DOHH2 (cell line): ENCODE results near the gene CLEC1B.
"Not testable (repeated sequence)": the region's sequence is repeated elsewhere in the genome, so short reads cannot be mapped to it uniquely, and the experiment has no call there.

ENCODE experiments used
- H3F3A ChIP-seq: fragments of 200-600 bp; sonication (generic), shearing (Covaris generic); 2 replicates; pipeline ENCODE4 v1.6.0; 2016; ENCODE audit warnings: antibody characterized with exemption, mild to moderate bottlenecking; ENCODE audit not compliant: control insufficient read depth, insufficient read depth
- H3K27ac ChIP-seq: fragments of 200-600 bp; sonication (generic); 2 replicates; pipeline ENCODE4 v1.5.1; 2014; ENCODE audit warnings: low read depth, mild to moderate bottlenecking, low read length, moderate library complexity
- H3K27me3 ChIP-seq: fragments of 200-600 bp; sonication (generic); 2 replicates; pipeline ENCODE4 v1.6.1; 2014; ENCODE audit warnings: mild to moderate bottlenecking, low read length, mixed read lengths; ENCODE audit not compliant: control insufficient read depth
- H3K36me3 ChIP-seq: fragments of 200-600 bp; sonication (generic); 2 replicates; pipeline ENCODE4 v1.6.1; 2014; ENCODE audit warnings: mild to moderate bottlenecking, low read length, moderate library complexity, mixed read lengths; ENCODE audit not compliant: control insufficient read depth
- H3K4me1 ChIP-seq: fragments of 200-600 bp; sonication (generic); 2 replicates; pipeline ENCODE4 v1.6.1; 2014; ENCODE audit warnings: mild to moderate bottlenecking, low read length, mixed read lengths; ENCODE audit not compliant: control insufficient read depth
- H3K4me2 ChIP-seq: fragments of 200-600 bp; sonication (generic); 2 replicates; pipeline ENCODE4 v1.6.0; 2014; ENCODE audit warnings: mild to moderate bottlenecking, low read length, moderate library complexity
- H3K4me3 ChIP-seq: fragments of 200-600 bp; sonication (generic); 2 replicates; pipeline ENCODE4 v1.5.1; 2014; ENCODE audit warnings: mild to moderate bottlenecking, low read length, mixed read lengths
- H3K79me2 ChIP-seq: fragments of 200-600 bp; sonication (generic); 2 replicates; pipeline ENCODE4 v1.6.1; 2014; ENCODE audit warnings: mild to moderate bottlenecking, low read length, mixed read lengths; ENCODE audit not compliant: control insufficient read depth
- H3K9me2 ChIP-seq: fragments of 200-600 bp; sonication (generic); replicated peaks from 2 replicates; pipeline ENCODE4 v1.6.1; 2014; ENCODE audit warnings: mild to moderate bottlenecking, low read length, mixed read lengths; ENCODE audit not compliant: control insufficient read depth
- H3K9me3 ChIP-seq: fragments of 200-600 bp; sonication (generic); 2 replicates; pipeline ENCODE4 v1.6.1; 2014; ENCODE audit warnings: antibody characterized with exemption, low read length, mixed read lengths; ENCODE audit not compliant: control insufficient read depth, insufficient read depth
- H4K20me1 ChIP-seq: fragments of 200-600 bp; sonication (generic); 2 replicates; pipeline ENCODE4 v1.6.0; 2014; ENCODE audit warnings: low read depth, mild to moderate bottlenecking, antibody characterized with exemption, low read length, moderate library complexity; ENCODE audit not compliant: control insufficient read depth, insufficient read depth
- EZH2phosphoT487 ChIP-seq: fragments of 200-600 bp; sonication (generic); IDR thresholded peaks from 2 replicates; pipeline ENCODE4 v1.6.1; 2017; ENCODE audit warnings: borderline replicate concordance, mild to moderate bottlenecking, antibody characterized with exemption, low read length, moderate library complexity, mixed read lengths
- TF ChIP-seq, protein P1 (sequence below): fragments of 200-600 bp; sonication (generic); IDR thresholded peaks from one replicate; pipeline ENCODE4 v1.5.1; 2014; ENCODE audit warnings: antibody characterized with exemption, mild to moderate bottlenecking, low read depth, low read length; ENCODE audit not compliant: poor library complexity, severe bottlenecking

The CLEC1B gene

DNA sequence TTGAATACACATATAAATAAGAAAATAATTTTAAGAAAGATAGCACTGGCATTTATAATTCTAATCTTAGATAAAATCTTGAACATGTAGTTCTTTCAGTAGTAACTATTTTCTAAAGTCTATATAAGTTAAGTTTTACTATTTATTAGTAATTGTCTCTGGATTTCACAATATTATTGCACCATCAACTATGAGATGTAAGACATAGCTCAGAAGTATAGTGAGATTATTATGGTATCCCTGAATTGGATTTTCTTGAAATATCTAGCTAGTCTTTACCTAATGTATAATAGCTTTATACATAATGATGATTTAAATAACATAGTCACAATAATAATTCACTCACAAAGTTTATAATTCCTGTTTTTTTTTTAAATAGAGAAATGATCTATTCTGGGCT is 21.0 kb downstream of the CLEC1B start:
- H3K4me2 ChIP-seq = no peak overlapping the region
- no peaks in the 10 kb centered on the region for H4K20me1 ChIP-seq
- no peaks in the 10 kb centered on the region for H3K36me3 ChIP-seq
- H3K4me3 ChIP-seq = no peak overlapping the region
- no peaks in the 10 kb centered on the region for H3K79me2 ChIP-seq
- H3K4me1 ChIP-seq = no peaks in the 10 kb centered on the region
- H3K9me2 ChIP-seq = no peaks in the 10 kb centered on the region
- no peak overlapping the region for H3K27ac ChIP-seq
- no peaks in the 10 kb centered on the region for H3F3A ChIP-seq
- no peak for TF ChIP-seq EZH2phosphoT487
- TF ChIP-seq, protein P1, sequence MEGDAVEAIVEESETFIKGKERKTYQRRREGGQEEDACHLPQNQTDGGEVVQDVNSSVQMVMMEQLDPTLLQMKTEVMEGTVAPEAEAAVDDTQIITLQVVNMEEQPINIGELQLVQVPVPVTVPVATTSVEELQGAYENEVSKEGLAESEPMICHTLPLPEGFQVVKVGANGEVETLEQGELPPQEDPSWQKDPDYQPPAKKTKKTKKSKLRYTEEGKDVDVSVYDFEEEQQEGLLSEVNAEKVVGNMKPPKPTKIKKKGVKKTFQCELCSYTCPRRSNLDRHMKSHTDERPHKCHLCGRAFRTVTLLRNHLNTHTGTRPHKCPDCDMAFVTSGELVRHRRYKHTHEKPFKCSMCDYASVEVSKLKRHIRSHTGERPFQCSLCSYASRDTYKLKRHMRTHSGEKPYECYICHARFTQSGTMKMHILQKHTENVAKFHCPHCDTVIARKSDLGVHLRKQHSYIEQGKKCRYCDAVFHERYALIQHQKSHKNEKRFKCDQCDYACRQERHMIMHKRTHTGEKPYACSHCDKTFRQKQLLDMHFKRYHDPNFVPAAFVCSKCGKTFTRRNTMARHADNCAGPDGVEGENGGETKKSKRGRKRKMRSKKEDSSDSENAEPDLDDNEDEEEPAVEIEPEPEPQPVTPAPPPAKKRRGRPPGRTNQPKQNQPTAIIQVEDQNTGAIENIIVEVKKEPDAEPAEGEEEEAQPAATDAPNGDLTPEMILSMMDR = no peak
- 0 out of 2 replicates have a peak, but pooled peaks cover 6% of the 10 kb centered on the region for H3K27me3 ChIP-seq
- no peaks in the 10 kb centered on the region; the same call in 1 of the 2 replicates for H3K9me3 ChIP-seq

DNA sequence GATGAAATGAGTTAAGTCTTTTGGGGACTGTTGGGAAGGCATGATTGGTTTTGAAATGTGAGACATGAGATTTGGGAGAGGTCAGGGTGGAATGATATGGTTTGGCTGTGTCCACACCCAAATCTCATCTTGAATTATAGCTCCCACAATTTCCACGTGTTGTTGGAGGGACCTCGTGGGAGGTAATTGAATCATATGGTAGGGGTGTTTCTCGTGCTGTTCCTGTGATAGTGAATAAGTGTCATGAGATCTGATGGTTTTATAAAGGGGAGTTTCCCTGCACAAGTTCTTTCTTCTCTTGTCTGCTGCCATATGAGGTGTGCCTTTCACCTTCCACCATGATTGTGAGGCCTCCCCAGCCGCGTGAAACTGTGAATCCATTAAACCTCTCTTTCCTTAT is 22.3 kb downstream of the CLEC1B start:
- H3K79me2 ChIP-seq, H3K4me1 ChIP-seq, H3F3A ChIP-seq, H3K4me3 ChIP-seq, H3K27me3 ChIP-seq, H3K4me2 ChIP-seq, H3K36me3 ChIP-seq, H3K27ac ChIP-seq, H4K20me1 ChIP-seq, H3K9me2 ChIP-seq, H3K9me3 ChIP-seq: not testable (repeated sequence)

GRCh38 chr12:9975614-9976013 is 23.3 kb downstream of the CLEC1B start:
- no peaks in the 10 kb centered on the region for H4K20me1 ChIP-seq
- no peaks in the 10 kb centered on the region for H3K36me3 ChIP-seq
- no peaks in the 10 kb centered on the region for H3K9me2 ChIP-seq
- no peaks in the 10 kb centered on the region for H3F3A ChIP-seq
- TF ChIP-seq, protein P1 = no peak
- TF ChIP-seq EZH2phosphoT487 = no peak
- H3K4me3 ChIP-seq = no peak overlapping the region
- no peak overlapping the region for H3K4me2 ChIP-seq
- H3K27ac ChIP-seq = no peak overlapping the region
- no peaks in the 10 kb centered on the region for H3K4me1 ChIP-seq
- no peaks in the 10 kb centered on the region for H3K79me2 ChIP-seq
- peaks cover 18% of the 10 kb centered on the region for H3K27me3 ChIP-seq
- H3K9me3 ChIP-seq = no peaks in the 10 kb centered on the region; the same call in 1 of the 2 replicates

DNA sequence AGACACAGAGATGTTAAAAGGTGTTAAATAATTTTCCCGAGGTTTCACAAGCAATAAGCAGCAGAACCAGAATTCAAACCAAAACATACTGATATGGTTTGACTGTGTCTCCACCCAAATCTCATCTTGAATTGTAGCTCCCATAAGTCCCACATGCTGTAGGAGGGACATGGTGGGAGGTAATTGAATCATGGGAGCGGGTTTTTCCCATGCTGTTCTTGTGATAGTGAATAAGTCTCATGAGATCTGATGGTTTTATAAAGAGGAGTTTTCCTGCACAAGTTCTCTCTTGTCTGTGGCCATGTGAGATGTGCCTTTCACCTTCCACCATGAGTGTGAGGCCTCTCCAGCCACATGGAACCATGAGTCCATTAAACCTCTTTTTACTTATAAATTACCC is 24.2 kb downstream of the CLEC1B start:
- not testable (repeated sequence) for H3K9me2 ChIP-seq, H3K4me2 ChIP-seq, H3K9me3 ChIP-seq, H3K36me3 ChIP-seq, H3K4me3 ChIP-seq, H3F3A ChIP-seq, H3K79me2 ChIP-seq, H3K4me1 ChIP-seq, H4K20me1 ChIP-seq, H3K27ac ChIP-seq
- H3K27me3 ChIP-seq = peaks cover 17% of the 10 kb centered on the region
